K562 (cell line): Measurements from ENCODE around the gene FGF4. TPM values are rescaled to one million over a fixed set of nuclear protein-coding genes. Genes with fewer than 3 reads are reported as not detected.

ENCODE experiments used
- ATAC-seq: fragments of 200-7000 bp; cut with Tn5 transposase; 3 replicates; pipeline ENCODE4 v1.9.1; 2020; ENCODE audit warnings: moderate library complexity
- BruUV-seq: library from RNA; stranded (reverse); fragments of 400-500 nt; replicated peaks from 2 replicates; lab custom pipeline; 2021; lab: Mats Ljungman, UMichigan
- CTCF ChIA-PET: fragments of 300-600 bp; formaldehyde crosslinking; extraction: SDS; loops from one replicate; lab custom pipeline; 2021; ENCODE audit warnings: low intra/inter-chr PET ratio; lab: Yijun Ruan, JAX
- POLR2A ChIA-PET: fragments of 300-600, 350-650 bp; sonication (Branson Sonifier 250); formaldehyde crosslinking; extraction: SDS; loops from one replicate; lab custom pipeline; 2021; ENCODE audit warnings: antibody characterized with exemption, inconsistent platforms; lab: Yijun Ruan, JAX
- DNase-seq, 4 experiments: peaks; one replicate each; pipeline versions ENCODE4 v3.0.0 to v3.0.0-alpha.2; 2011 to 2018; ENCODE audit warnings: low spot score in 3 of 4, mixed read lengths in 3 of 4; ENCODE audit errors: extremely low read depth in 1 of 4
- FAIRE-seq: peaks from 2 replicates; lab custom pipeline; 2011; peaks lifted over from hg19 to GRCh38; lab: Jason Lieb, UNC
- H2AFZ ChIP-seq: 2 replicates; pipeline ENCODE4 v1.6.0; 2011; ENCODE audit warnings: low read depth, low read length, control low read depth, inconsistent platforms
- H3K27ac ChIP-seq: fragments of 200-600 bp; 3 replicates; pipeline ENCODE4 v1.8.0; 2011; ENCODE audit warnings: low read depth, mild to moderate bottlenecking, control low read depth, inconsistent platforms, low read length, moderate library complexity, mixed read lengths; ENCODE audit errors: extremely low read depth
- H3K27me3 ChIP-seq, 2 experiments: fragments of 300-600 bp in 1 of 2; 2 replicates in 1 of 2; 3 replicates in 1 of 2; pipeline versions ENCODE4 v1.6.0 to v1.8.0; 2011; ENCODE audit warnings: inconsistent platforms in 2 of 2, low read length in 2 of 2, mild to moderate bottlenecking in 1 of 2, mixed read lengths in 1 of 2, moderate library complexity in 1 of 2; ENCODE audit not compliant: control insufficient read depth in 2 of 2, insufficient read depth in 2 of 2
- H3K36me3 ChIP-seq: fragments of 300-600 bp; 3 replicates; pipeline ENCODE4 v1.8.0; 2011; ENCODE audit warnings: mild to moderate bottlenecking, low read length, inconsistent platforms; ENCODE audit not compliant: control insufficient read depth, insufficient read depth
- H3K4me1 ChIP-seq, 2 experiments: fragments of 200-600 bp in 1 of 2; replicated peaks in 1 of 2; 2 replicates in 1 of 2; 3 replicates in 1 of 2; pipeline versions ENCODE4 v1.5.1 to v1.8.0; 2011; ENCODE audit warnings: inconsistent platforms in 2 of 2, low read length in 2 of 2, mild to moderate bottlenecking in 1 of 2, mixed read lengths in 1 of 2, moderate library complexity in 1 of 2; ENCODE audit not compliant: control insufficient read depth in 2 of 2, insufficient read depth in 2 of 2
- H3K4me2 ChIP-seq: 2 replicates; pipeline ENCODE4 v1.6.1; 2011; ENCODE audit warnings: low read length, control low read depth, inconsistent platforms, mixed read lengths; ENCODE audit not compliant: insufficient read depth
- H3K4me3 ChIP-seq: fragments of 200-600 bp; sonication (generic), shearing (Covaris generic); 2 replicates; pipeline ENCODE4 v1.5.1; 2016; ENCODE audit warnings: control low read depth, inconsistent platforms
- H3K79me2 ChIP-seq: fragments of 200-600 bp; 3 replicates; pipeline ENCODE4 v1.8.0; 2011; ENCODE audit warnings: low read length, inconsistent platforms; ENCODE audit not compliant: control insufficient read depth, insufficient read depth
- H3K9ac ChIP-seq, 2 experiments: 2 replicates each; pipeline versions ENCODE4 v1.6.0 to v1.6.1; 2011; ENCODE audit warnings: low read depth in 2 of 2, low read length in 2 of 2, control low read depth in 1 of 2, inconsistent platforms in 1 of 2, mild to moderate bottlenecking in 1 of 2, mixed read lengths in 1 of 2; ENCODE audit not compliant: insufficient read depth in 1 of 2
- H3K9me1 ChIP-seq: one replicate; pipeline ENCODE4 v1.6.0; 2011; ENCODE audit warnings: inconsistent platforms, mild to moderate bottlenecking, low read length, moderate library complexity; ENCODE audit not compliant: control insufficient read depth, insufficient read depth
- H3K9me3 ChIP-seq: replicated peaks from 2 replicates; pipeline ENCODE4 v1.5.1; 2011; ENCODE audit warnings: low read depth, low read length, inconsistent platforms; ENCODE audit not compliant: control insufficient read depth, insufficient read depth
- H4K20me1 ChIP-seq: replicated peaks from 2 replicates; pipeline ENCODE4 v1.6.1; 2011; ENCODE audit warnings: low read length, inconsistent platforms, mixed read lengths; ENCODE audit not compliant: control insufficient read depth, insufficient read depth
- L3MBTL2 ChIP-seq: fragments of 450-650 bp; IDR thresholded peaks from 2 replicates; pipeline ENCODE4 v1.6.1; 2016; ENCODE audit warnings: mild to moderate bottlenecking, moderate library complexity
- RBM17 ChIP-seq: fragments of 200-400 bp; formaldehyde crosslinking; IDR thresholded peaks from 2 replicates; pipeline ENCODE4 v1.6.1; 2017; ENCODE audit warnings: low read depth, mild to moderate bottlenecking, low read length, borderline replicate concordance
- ZNF140 ChIP-seq: fragments of 250-450 bp; sonication (Bioruptor Pico); IDR thresholded peaks from 2 replicates; pipeline ENCODE4 v1.8.0; 2021; ENCODE audit warnings: moderate library complexity, mild to moderate bottlenecking, inconsistent platforms
- ZNF23 ChIP-seq: fragments of 250-450 bp; sonication (Bioruptor Pico); IDR thresholded peaks from 2 replicates; pipeline ENCODE4 v1.4.0; 2020; ENCODE audit warnings: mild to moderate bottlenecking
- WGBS: fragments of 100-300 bp; shearing (Covaris generic); methylation state at CpG from one replicate; pipeline ENCODE4 v1.1.6; 2016; ENCODE audit warnings: low coverage, mixed read lengths; ENCODE audit not compliant: insufficient coverage; ENCODE audit errors: missing lambda C conversion rate; 5-methylcytosine and 5-hydroxymethylcytosine counted together
- in situ Hi-C: fragments of 300-500 bp; cut with MboI; formaldehyde crosslinking; loops from 4 replicates; pipeline ENCODE4 v1.15.0; 2018; ENCODE audit warnings: inconsistent platforms, mixed read lengths
- intact Hi-C: fragments of 100-400 bp; cut with micrococcal nuclease; formaldehyde crosslinking; loops from 2 replicates; pipeline ENCODE4 v1.14.2; 2022
- polyA plus RNA-seq, 8 experiments: library from polyadenylated mRNA; depleted of rRNA in 4 of 8; stranded (reverse) in 5 of 8; unstranded in 3 of 8; fragments of >200 nt; fragmentation: Nextera tagmentation in 2 of 8; fragmentation: Illumina TruSeq in 1 of 8; extraction: Ambion mirVana in 2 of 8; extraction: Trizol in 1 of 8; gene quantifications; 2 replicates each; pipeline versions ENCODE4 v1.2.1 to v1.2.3, GENCODE V29; 2011 to 2014; ENCODE audit warnings: inconsistent platforms in 1 of 8, missing spikeins in 1 of 8
- total RNA-seq, 7 experiments: library from RNA; depleted of rRNA in 6 of 7; stranded (reverse); fragments of >200 nt in 6 of 7; fragmentation: Illumina TruSeq in 2 of 7; extraction: Trizol in 2 of 7; gene quantifications; 2 replicates each; pipeline versions ENCODE4 v1.2.1 to v1.2.3, GENCODE V29; 2011 to 2021; ENCODE audit warnings: low replicate concordance in 1 of 7
- TF ChIP-seq, protein P1 (sequence below): sonication (generic); formaldehyde crosslinking; IDR thresholded peaks from 2 replicates; pipeline ENCODE4 v1.5.0; 2020; ENCODE audit warnings: missing genetic modification reagents
- TF ChIP-seq, protein P2 (sequence below): fragments of 450-650 bp; IDR thresholded peaks from 2 replicates; pipeline ENCODE4 v1.6.1; 2014; ENCODE audit warnings: low read depth, mild to moderate bottlenecking, moderate library complexity, borderline replicate concordance

The FGF4 gene
- total and polyA plus RNA-seq, 9 of the 15 experiments (the other 6 are each of a cell fraction or from before 2014, with no cell fraction given), result not detected

DNA sequence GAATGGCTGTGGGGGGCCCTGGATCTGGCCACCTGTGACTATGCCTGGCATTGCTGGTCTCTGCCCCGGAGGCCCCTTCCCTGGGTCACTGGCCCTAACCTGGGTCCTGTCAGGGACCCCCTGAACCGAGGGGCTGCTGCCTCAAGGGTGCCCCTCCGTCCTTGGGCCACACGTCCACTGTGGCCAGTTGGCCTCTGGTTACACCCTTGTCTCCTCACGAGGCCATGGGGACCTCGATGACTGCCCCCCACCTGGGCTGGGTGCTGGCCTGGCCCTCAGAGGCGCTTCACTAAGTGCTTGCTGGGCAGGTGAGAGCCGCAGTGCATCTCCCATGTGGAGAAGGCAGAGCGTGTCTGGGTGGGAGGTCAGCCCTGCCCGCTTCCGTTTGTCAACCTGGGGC lies 44.0 kb downstream of the FGF4 start (continued):
- TF ChIP-seq, protein P1, sequence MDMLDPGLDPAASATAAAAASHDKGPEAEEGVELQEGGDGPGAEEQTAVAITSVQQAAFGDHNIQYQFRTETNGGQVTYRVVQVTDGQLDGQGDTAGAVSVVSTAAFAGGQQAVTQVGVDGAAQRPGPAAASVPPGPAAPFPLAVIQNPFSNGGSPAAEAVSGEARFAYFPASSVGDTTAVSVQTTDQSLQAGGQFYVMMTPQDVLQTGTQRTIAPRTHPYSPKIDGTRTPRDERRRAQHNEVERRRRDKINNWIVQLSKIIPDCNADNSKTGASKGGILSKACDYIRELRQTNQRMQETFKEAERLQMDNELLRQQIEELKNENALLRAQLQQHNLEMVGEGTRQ (CRISPR knock-in tag), result no peak
- TF ChIP-seq L3MBTL2 (no peak), ZNF23 (CRISPR knock-in tag) (no peak)

DNA sequence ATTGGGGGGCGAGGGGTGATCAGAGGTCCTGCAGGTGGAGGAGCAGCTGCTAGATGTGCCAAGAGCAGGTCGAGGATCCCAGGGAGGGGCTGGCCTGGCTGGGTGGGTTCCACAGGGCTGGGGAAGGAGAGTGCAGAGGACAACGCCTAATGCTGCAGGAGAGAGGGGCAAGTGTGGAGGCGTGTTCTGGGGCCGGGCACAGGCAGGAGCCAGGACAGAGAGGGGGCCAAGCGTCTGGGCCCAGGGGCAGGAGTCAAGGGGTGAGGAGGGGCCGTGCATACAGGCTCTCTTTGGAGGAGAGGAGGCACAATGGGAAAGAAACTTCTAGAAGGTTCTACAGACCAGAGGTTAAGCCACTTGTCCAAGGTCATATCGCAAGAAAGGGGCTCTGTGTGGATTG lies 44.6 kb downstream of the FGF4 start:
- in situ Hi-C loops, result no loop called here
- FAIRE-seq (no peak), DNase-seq (no peak), ATAC-seq (no peak)
- H3K9me1 ChIP-seq, result no peaks in the 10 kb centered on the region
- H3K4me1 ChIP-seq, result no peaks in the 10 kb centered on the region
- TF ChIP-seq RBM17 (no peak), ZNF140 (CRISPR knock-in tag) (no peak)
- TF ChIP-seq, protein P2, sequence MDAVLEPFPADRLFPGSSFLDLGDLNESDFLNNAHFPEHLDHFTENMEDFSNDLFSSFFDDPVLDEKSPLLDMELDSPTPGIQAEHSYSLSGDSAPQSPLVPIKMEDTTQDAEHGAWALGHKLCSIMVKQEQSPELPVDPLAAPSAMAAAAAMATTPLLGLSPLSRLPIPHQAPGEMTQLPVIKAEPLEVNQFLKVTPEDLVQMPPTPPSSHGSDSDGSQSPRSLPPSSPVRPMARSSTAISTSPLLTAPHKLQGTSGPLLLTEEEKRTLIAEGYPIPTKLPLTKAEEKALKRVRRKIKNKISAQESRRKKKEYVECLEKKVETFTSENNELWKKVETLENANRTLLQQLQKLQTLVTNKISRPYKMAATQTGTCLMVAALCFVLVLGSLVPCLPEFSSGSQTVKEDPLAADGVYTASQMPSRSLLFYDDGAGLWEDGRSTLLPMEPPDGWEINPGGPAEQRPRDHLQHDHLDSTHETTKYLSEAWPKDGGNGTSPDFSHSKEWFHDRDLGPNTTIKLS, result no peak
- 0% methylated on average over 8 of the region's 8 CpGs for WGBS
- ChIA-PET CTCF (no interaction called here), POLR2A (no interaction called here)
- intact Hi-C loops, result no loop called here
- no peak overlapping the region for H3K4me3 ChIP-seq
- no peaks in the 10 kb centered on the region for H4K20me1 ChIP-seq
- no peak overlapping the region for H3K4me2 ChIP-seq
- H3K9me3 ChIP-seq, result no peaks in the 10 kb centered on the region
- H3K36me3 ChIP-seq, result no peaks in the 10 kb centered on the region
- BruUV-seq, result no TSS peak
- no peak overlapping the region for H3K9ac ChIP-seq
- H3K27me3 ChIP-seq, result peaks cover 8 to 64% of the 10 kb centered on the region in 2 experiments; a peak in 4 of 5 replicates
- H3K27ac ChIP-seq, result no peak overlapping the region
- no peaks in the 10 kb centered on the region for H3K79me2 ChIP-seq
- H2AFZ ChIP-seq, result no peak overlapping the region
